Liver (tissue), 9 donors: ENCODE data around the gene NINJ2. TPM values are rescaled to one million over a fixed set of nuclear protein-coding genes. Genes with fewer than 3 reads are reported as not detected.

Source experiments
- DNase-seq: peaks from one replicate; pipeline ENCODE4 v3.0.0-alpha.2; 2017; ENCODE audit warnings: low spot score
- H3K27ac ChIP-seq, 2 donors: one replicate each; pipeline ENCODE4 v1.7.0; 2013; ENCODE audit warnings: inconsistent platforms in 2 of 2, low read length in 2 of 2, control low read depth in 1 of 2, low read depth in 1 of 2, mild to moderate bottlenecking in 1 of 2
- H3K27me3 ChIP-seq, 4 donors: one replicate each; pipeline versions ENCODE4 v1.6.1 to v1.7.0; 2013; ENCODE audit warnings: low read length in 3 of 4, inconsistent platforms in 1 of 4, mild to moderate bottlenecking in 1 of 4, moderate library complexity in 1 of 4; ENCODE audit not compliant: control insufficient read depth in 4 of 4, insufficient read depth in 4 of 4
- H3K36me3 ChIP-seq, 4 donors: one replicate each; pipeline versions ENCODE4 v1.6.1 to v1.7.0; 2013; ENCODE audit warnings: low read length in 3 of 4, mild to moderate bottlenecking in 3 of 4, low read depth in 1 of 4, moderate library complexity in 1 of 4; ENCODE audit not compliant: control insufficient read depth in 4 of 4, insufficient read depth in 3 of 4
- H3K4me1 ChIP-seq, 4 donors: one replicate each; pipeline versions ENCODE4 v1.6.1 to v1.7.0; 2013; ENCODE audit warnings: low read length in 3 of 4, mild to moderate bottlenecking in 3 of 4, moderate library complexity in 1 of 4; ENCODE audit not compliant: control insufficient read depth in 4 of 4, insufficient read depth in 4 of 4
- H3K4me3 ChIP-seq, 3 donors: one replicate each; pipeline versions ENCODE4 v1.6.1 to v1.7.0; 2013; ENCODE audit warnings: low read length in 3 of 3, control low read depth in 1 of 3, low read depth in 1 of 3, mild to moderate bottlenecking in 1 of 3
- H3K9ac ChIP-seq, 2 donors: one replicate each; pipeline ENCODE4 v1.7.0; 2013; ENCODE audit warnings: low read length in 2 of 2, mild to moderate bottlenecking in 2 of 2, moderate library complexity in 2 of 2, control low read depth in 1 of 2, low read depth in 1 of 2
- H3K9me3 ChIP-seq, 4 donors: one replicate each; pipeline versions ENCODE4 v1.6.1 to v1.7.0; 2013; ENCODE audit warnings: low read length in 3 of 4; ENCODE audit not compliant: control insufficient read depth in 4 of 4
- EGR1 ChIP-seq, 2 donors: IDR thresholded peaks; 2 replicates each; pipeline ENCODE4 v1.6.1; 2016 to 2018; ENCODE audit warnings: antibody characterized with exemption in 2 of 2, low read depth in 2 of 2
- FOXA2 ChIP-seq: IDR thresholded peaks from 2 replicates; pipeline ENCODE4 v1.6.1; 2016; ENCODE audit warnings: antibody characterized with exemption
- GABPA ChIP-seq, 2 donors: IDR thresholded peaks in 1 of 2; conservative IDR thresholded peaks in 1 of 2; 2 replicates each; pipeline ENCODE4 v1.6.1; 2016; ENCODE audit warnings: antibody characterized with exemption in 2 of 2, mild to moderate bottlenecking in 1 of 2, moderate library complexity in 1 of 2
- HNF4A ChIP-seq, 2 donors: conservative IDR thresholded peaks; 2 replicates each; pipeline ENCODE4 v1.6.1; 2016; ENCODE audit warnings: antibody characterized with exemption in 2 of 2, mild to moderate bottlenecking in 2 of 2
- HNF4G ChIP-seq: IDR thresholded peaks from 2 replicates; pipeline ENCODE4 v1.6.1; 2016; ENCODE audit warnings: antibody characterized with exemption
- NR2F2 ChIP-seq: IDR thresholded peaks from 2 replicates; pipeline ENCODE4 v1.6.1; 2016; ENCODE audit warnings: antibody characterized with exemption
- RAD21 ChIP-seq, 2 donors: IDR thresholded peaks; 2 replicates each; pipeline ENCODE4 v1.6.1; 2016; ENCODE audit warnings: antibody characterized with exemption in 2 of 2, mild to moderate bottlenecking in 2 of 2
- RXRA ChIP-seq, 2 donors: IDR thresholded peaks; 2 replicates each; pipeline ENCODE4 v1.6.1; 2017 to 2018; ENCODE audit warnings: antibody characterized with exemption in 2 of 2, mild to moderate bottlenecking in 1 of 2
- SP1 ChIP-seq: IDR thresholded peaks from 2 replicates; pipeline ENCODE4 v1.6.1; 2018; ENCODE audit warnings: antibody characterized with exemption, mild to moderate bottlenecking
- TAF1 ChIP-seq: conservative IDR thresholded peaks from 2 replicates; pipeline ENCODE4 v1.6.1; 2016; ENCODE audit warnings: antibody characterized with exemption, mild to moderate bottlenecking
- WGBS: extraction: QIAGEN DNeasy Blood & Tissue Kit; methylation state at CpG from one replicate; pipeline ENCODE4 v1.1.7; 2013; 5-methylcytosine and 5-hydroxymethylcytosine counted together
- polyA plus RNA-seq, 2 donors: library from polyadenylated mRNA; stranded (reverse) in 1 of 2; unstranded in 1 of 2; fragments of 200-250 nt in 1 of 2; fragments of >200 nt in 1 of 2; fragmentation: Nextera tagmentation in 1 of 2; extraction: Ambion mirVana in 1 of 2; gene quantifications; one replicate each; pipeline versions ENCODE4 v1.2.1 to v1.2.3, GENCODE V29; 2013 to 2015
- total RNA-seq, 2 donors: library from RNA; depleted of rRNA; stranded (reverse); fragments of >200 nt; gene quantifications; one replicate each; pipeline ENCODE4 v1.2.3, GENCODE V29; 2014
- TF ChIP-seq, protein P1 (sequence below): fragments of 150-350 bp; IDR thresholded peaks from 2 replicates; pipeline ENCODE4 v1.5.1; 2017; ENCODE audit warnings: improper control_type of control experiment, low read depth, low read length; ENCODE audit not compliant: missing input control
- TF ChIP-seq, protein P2 (sequence below): IDR thresholded peaks from 2 replicates; pipeline ENCODE4 v1.6.1; 2016; ENCODE audit warnings: antibody characterized with exemption, mild to moderate bottlenecking
- TF ChIP-seq, protein P3 (sequence below): IDR thresholded peaks from 2 replicates; pipeline ENCODE4 v1.6.1; 2016; ENCODE audit warnings: antibody characterized with exemption
- TF ChIP-seq, protein P4 (sequence below): IDR thresholded peaks from 2 replicates; pipeline ENCODE4 v1.6.1; 2016; ENCODE audit warnings: antibody characterized with exemption
- TF ChIP-seq, protein P5 (sequence below): IDR thresholded peaks from 2 replicates; pipeline ENCODE4 v1.6.1; 2016; ENCODE audit warnings: antibody characterized with exemption
- donor health status: healthy.
- donor health status: healthy.
- donor health status: healthy.
- donor health status: healthy.
- donor health status: healthy.

Gene NINJ2
- total and polyA plus RNA-seq, 4 donors: 6.7 to 16.5 (median 15.4) TPM

DNA sequence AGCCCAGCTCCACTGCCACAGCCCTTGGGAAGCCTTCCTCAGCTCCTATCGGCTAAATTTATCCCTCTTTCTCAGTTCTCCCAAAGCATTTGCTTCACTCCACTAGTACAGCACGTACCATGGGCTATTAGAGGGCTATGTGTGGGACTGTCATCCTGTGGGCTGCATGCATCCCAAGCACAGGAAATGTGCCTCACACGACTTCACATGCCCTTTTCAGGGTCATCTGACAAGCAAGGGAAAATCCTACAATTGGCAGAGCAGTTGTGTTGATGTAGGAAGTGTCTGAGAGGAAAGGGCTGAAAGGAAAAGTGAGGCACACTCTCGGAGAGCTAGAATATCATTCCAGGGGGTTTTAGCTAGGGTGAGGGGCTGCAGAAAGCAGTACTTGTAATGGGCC lies 47.6 kb downstream of the NINJ2 start:
- Histone ChIP-seq H3K4me1 (peaks cover 8 to 20% (median 12%) of the 10 kb centered on the region in 4 donors), H3K9ac (no peak overlapping the region), H3K27me3 (no peaks in the 10 kb centered on the region), H3K9me3 (no peaks in the 10 kb centered on the region), H3K4me3 (no peak overlapping the region), H3K27ac (no peak overlapping the region), H3K36me3 (no peaks in the 10 kb centered on the region)
- TF ChIP-seq SP1 (peak; percentile 26), NR2F2 (peak; percentile 94), RAD21 (IDR thresholded peaks at IDR 0.05) (peak in 1 of 2 donors; percentile 19), HNF4G (no peak)
- 71% methylated on average over 4 of the region's 4 CpGs for WGBS
- no peak for DNase-seq

DNA sequence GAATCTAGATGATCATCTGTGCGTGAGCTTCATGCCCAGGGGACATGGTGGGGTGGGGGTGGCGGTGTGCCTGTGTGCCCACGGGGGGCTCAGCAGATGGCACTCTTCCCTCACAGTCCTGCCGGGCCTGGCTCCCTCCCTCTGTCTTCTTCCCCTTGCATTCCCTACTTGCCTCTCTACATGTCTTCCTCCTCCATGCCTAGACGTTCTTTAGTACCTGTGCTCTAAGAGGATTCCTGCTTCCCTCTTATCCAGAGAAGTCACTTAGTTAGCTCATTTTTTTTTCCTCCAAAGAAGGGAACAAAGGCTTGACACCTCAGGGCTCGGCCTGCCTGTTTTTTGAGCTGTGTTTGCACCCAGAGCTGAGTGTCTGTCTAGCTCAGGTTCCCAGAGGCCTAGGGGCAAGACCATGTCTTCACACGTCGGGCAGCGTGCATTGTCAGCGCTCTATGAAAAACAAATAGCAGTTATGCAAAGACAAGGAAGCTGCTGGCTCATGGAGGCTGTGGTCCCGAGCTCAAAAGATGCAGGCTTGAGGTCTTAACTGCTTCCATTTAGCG lies 48.8 kb downstream of the NINJ2 start:
- no peaks in the 10 kb centered on the region for H3K36me3 ChIP-seq
- H3K27me3 ChIP-seq: no peaks in the 10 kb centered on the region
- 84% methylated on average over 12 of the region's 12 CpGs for WGBS
- TF ChIP-seq RAD21 (IDR thresholded peaks at IDR 0.05) (peak; percentile 44 to 57), TAF1 (no peak), HNF4A (conservative IDR thresholded peaks at IDR 0.05) (no peak)
- TF ChIP-seq, protein P1, sequence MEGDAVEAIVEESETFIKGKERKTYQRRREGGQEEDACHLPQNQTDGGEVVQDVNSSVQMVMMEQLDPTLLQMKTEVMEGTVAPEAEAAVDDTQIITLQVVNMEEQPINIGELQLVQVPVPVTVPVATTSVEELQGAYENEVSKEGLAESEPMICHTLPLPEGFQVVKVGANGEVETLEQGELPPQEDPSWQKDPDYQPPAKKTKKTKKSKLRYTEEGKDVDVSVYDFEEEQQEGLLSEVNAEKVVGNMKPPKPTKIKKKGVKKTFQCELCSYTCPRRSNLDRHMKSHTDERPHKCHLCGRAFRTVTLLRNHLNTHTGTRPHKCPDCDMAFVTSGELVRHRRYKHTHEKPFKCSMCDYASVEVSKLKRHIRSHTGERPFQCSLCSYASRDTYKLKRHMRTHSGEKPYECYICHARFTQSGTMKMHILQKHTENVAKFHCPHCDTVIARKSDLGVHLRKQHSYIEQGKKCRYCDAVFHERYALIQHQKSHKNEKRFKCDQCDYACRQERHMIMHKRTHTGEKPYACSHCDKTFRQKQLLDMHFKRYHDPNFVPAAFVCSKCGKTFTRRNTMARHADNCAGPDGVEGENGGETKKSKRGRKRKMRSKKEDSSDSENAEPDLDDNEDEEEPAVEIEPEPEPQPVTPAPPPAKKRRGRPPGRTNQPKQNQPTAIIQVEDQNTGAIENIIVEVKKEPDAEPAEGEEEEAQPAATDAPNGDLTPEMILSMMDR: peak; percentile 13
- peaks cover 12 to 30% (median 21%) of the 10 kb centered on the region in 4 donors for H3K4me1 ChIP-seq
- no peak for DNase-seq
- no peak overlapping the region for H3K4me3 ChIP-seq
- no peaks in the 10 kb centered on the region for H3K9me3 ChIP-seq
- no peak overlapping the region for H3K9ac ChIP-seq
- no peak overlapping the region for H3K27ac ChIP-seq

DNA sequence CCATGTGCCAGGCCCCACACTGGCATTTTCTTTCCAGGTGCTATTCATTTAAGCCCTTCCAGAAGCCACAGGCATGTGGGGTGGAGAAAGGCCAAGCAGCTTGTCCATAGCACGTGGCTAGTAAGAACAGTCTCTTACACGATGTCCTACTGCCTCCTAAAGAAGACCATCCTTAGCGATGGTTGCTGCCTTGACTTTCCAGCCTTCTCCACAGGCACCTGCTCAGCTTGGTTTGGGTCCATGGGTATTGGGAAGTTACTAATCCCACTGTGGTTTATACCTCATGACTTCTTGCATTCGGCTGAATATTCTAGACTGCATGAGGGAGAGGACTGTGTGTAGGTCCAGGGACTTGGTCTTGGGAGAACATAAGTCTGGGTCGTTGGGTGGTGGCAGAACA lies 49.2 kb downstream of the NINJ2 start:
- WGBS: 92% methylated on average over 5 of the region's 5 CpGs
- TF ChIP-seq RXRA (IDR thresholded peaks at IDR 0.05) (no peak), GABPA (IDR thresholded peaks at IDR 0.05 in 1 of 2, conservative IDR thresholded peaks at IDR 0.05 in 1 of 2) (no peak), FOXA2 (no peak), RAD21 (IDR thresholded peaks at IDR 0.05) (no peak), HNF4G (no peak), EGR1 (IDR thresholded peaks at IDR 0.05; ENCODE audit: low read depth in 2 of 2) (no peak)
- TF ChIP-seq, protein P2, sequence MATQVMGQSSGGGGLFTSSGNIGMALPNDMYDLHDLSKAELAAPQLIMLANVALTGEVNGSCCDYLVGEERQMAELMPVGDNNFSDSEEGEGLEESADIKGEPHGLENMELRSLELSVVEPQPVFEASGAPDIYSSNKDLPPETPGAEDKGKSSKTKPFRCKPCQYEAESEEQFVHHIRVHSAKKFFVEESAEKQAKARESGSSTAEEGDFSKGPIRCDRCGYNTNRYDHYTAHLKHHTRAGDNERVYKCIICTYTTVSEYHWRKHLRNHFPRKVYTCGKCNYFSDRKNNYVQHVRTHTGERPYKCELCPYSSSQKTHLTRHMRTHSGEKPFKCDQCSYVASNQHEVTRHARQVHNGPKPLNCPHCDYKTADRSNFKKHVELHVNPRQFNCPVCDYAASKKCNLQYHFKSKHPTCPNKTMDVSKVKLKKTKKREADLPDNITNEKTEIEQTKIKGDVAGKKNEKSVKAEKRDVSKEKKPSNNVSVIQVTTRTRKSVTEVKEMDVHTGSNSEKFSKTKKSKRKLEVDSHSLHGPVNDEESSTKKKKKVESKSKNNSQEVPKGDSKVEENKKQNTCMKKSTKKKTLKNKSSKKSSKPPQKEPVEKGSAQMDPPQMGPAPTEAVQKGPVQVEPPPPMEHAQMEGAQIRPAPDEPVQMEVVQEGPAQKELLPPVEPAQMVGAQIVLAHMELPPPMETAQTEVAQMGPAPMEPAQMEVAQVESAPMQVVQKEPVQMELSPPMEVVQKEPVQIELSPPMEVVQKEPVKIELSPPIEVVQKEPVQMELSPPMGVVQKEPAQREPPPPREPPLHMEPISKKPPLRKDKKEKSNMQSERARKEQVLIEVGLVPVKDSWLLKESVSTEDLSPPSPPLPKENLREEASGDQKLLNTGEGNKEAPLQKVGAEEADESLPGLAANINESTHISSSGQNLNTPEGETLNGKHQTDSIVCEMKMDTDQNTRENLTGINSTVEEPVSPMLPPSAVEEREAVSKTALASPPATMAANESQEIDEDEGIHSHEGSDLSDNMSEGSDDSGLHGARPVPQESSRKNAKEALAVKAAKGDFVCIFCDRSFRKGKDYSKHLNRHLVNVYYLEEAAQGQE: no peak
- TF ChIP-seq, protein P3, sequence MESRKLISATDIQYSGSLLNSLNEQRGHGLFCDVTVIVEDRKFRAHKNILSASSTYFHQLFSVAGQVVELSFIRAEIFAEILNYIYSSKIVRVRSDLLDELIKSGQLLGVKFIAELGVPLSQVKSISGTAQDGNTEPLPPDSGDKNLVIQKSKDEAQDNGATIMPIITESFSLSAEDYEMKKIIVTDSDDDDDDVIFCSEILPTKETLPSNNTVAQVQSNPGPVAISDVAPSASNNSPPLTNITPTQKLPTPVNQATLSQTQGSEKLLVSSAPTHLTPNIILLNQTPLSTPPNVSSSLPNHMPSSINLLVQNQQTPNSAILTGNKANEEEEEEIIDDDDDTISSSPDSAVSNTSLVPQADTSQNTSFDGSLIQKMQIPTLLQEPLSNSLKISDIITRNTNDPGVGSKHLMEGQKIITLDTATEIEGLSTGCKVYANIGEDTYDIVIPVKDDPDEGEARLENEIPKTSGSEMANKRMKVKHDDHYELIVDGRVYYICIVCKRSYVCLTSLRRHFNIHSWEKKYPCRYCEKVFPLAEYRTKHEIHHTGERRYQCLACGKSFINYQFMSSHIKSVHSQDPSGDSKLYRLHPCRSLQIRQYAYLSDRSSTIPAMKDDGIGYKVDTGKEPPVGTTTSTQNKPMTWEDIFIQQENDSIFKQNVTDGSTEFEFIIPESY: no peak
- TF ChIP-seq, protein P4, sequence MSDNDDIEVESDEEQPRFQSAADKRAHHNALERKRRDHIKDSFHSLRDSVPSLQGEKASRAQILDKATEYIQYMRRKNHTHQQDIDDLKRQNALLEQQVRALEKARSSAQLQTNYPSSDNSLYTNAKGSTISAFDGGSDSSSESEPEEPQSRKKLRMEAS: no peak
- TF ChIP-seq, protein P5, sequence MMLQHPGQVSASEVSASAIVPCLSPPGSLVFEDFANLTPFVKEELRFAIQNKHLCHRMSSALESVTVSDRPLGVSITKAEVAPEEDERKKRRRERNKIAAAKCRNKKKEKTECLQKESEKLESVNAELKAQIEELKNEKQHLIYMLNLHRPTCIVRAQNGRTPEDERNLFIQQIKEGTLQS: no peak
- no peak overlapping the region for H3K27ac ChIP-seq
- H3K36me3 ChIP-seq: no peaks in the 10 kb centered on the region
- H3K4me3 ChIP-seq: no peak overlapping the region
- H3K9ac ChIP-seq: no peak overlapping the region
- no peaks in the 10 kb centered on the region for H3K9me3 ChIP-seq
- H3K27me3 ChIP-seq: no peaks in the 10 kb centered on the region
- no peak for DNase-seq
- peaks cover 15 to 30% (median 23%) of the 10 kb centered on the region in 4 donors for H3K4me1 ChIP-seq
